ENCODE data around the gene SLC28A3.

Gene SLC28A3

GRCh38 chr9:84339503-84339902 is 1.1 kb downstream of the SLC28A3 start:
- DNase-seq (ENCODE audit: low read depth) = no peak

GRCh38 chr9:84338792-84339191 is 1.8 kb downstream of the SLC28A3 start:
- DNase-seq (ENCODE audit: low read depth) = no peak

GRCh38 chr9:84337252-84337651 is 3.3 kb downstream of the SLC28A3 start:
- DNase-seq (ENCODE audit: low read depth) = no peak

GRCh38 chr9:84331119-84331809 is 9.3 kb downstream of the SLC28A3 start:
- DNase-seq (ENCODE audit: low read depth) = no peak

GRCh38 chr9:84330246-84330645 is 10.3 kb downstream of the SLC28A3 start:
- DNase-seq (ENCODE audit: low read depth) = no peak

GRCh38 chr9:84327184-84327583 is 13.4 kb downstream of the SLC28A3 start:
- no peak for DNase-seq (ENCODE audit: low read depth)

- DNase-seq (ENCODE audit: low read depth) = no peak
Measured at GRCh38 chr9:84325347-84325973, 15.1 kb downstream of the SLC28A3 start.

GRCh38 chr9:84324811-84325210 is 15.7 kb downstream of the SLC28A3 start:
- DNase-seq (ENCODE audit: low read depth) = no peak

- no peak for DNase-seq (ENCODE audit: low read depth)
Measured at GRCh38 chr9:84323858-84324257, 16.7 kb downstream of the SLC28A3 start.

- DNase-seq (ENCODE audit: low read depth) = no peak
Measured at GRCh38 chr9:84322828-84323227, 17.7 kb downstream of the SLC28A3 start.

GRCh38 chr9:84320231-84320630 is 20.3 kb downstream of the SLC28A3 start:
- DNase-seq (ENCODE audit: low read depth) = no peak

- DNase-seq (ENCODE audit: low read depth) = no peak
Measured at GRCh38 chr9:84319632-84320031, 20.9 kb downstream of the SLC28A3 start.

- no peak for DNase-seq (ENCODE audit: low read depth)
Measured at GRCh38 chr9:84318981-84319380, 21.6 kb downstream of the SLC28A3 start.

- no peak for DNase-seq (ENCODE audit: low read depth)
Measured at GRCh38 chr9:84317563-84317962, 23.0 kb downstream of the SLC28A3 start.

GRCh38 chr9:84315278-84315877 is 25.2 kb downstream of the SLC28A3 start:
- DNase-seq (ENCODE audit: low read depth) = peak; percentile 31

- no peak for DNase-seq (ENCODE audit: low read depth)
Measured at GRCh38 chr9:84314306-84314705, 26.3 kb downstream of the SLC28A3 start.

GRCh38 chr9:84310883-84311282 is 29.7 kb downstream of the SLC28A3 start:
- DNase-seq (ENCODE audit: low read depth) = no peak

GRCh38 chr9:84305497-84306131 is 34.9 kb downstream of the SLC28A3 start:
- DNase-seq (ENCODE audit: low read depth) = no peak

- DNase-seq (ENCODE audit: low read depth) = no peak
Measured at GRCh38 chr9:84304166-84304565, 36.4 kb downstream of the SLC28A3 start.

GRCh38 chr9:84303061-84303460 is 37.5 kb downstream of the SLC28A3 start:
- DNase-seq (ENCODE audit: low read depth) = no peak

GRCh38 chr9:84301851-84302250 is 38.7 kb downstream of the SLC28A3 start:
- DNase-seq (ENCODE audit: low read depth) = peak; percentile 31

GRCh38 chr9:84300271-84300670 is 40.3 kb downstream of the SLC28A3 start:
- peak; percentile 46 for DNase-seq (ENCODE audit: low read depth)
